Esophagus muscularis mucosa (tissue), 2 donors: Measurements from ENCODE around the gene ZNF169.
"Not testable (repeated sequence)": the region's sequence is repeated elsewhere in the genome, so short reads cannot be mapped to it uniquely, and the experiment has no call there.

ENCODE experiments used
- EP300 ChIP-seq: sonication (generic); formaldehyde crosslinking; IDR thresholded peaks from one replicate; pipeline ENCODE4 v1.6.1; 2017; ENCODE audit warnings: antibody characterized with exemption
- POLR2A ChIP-seq: fragments of 450-650 bp; IDR thresholded peaks from one replicate; pipeline ENCODE4 v1.6.1; 2017; ENCODE audit warnings: antibody characterized with exemption, moderate library complexity, mild to moderate bottlenecking, low read depth

DNA sequence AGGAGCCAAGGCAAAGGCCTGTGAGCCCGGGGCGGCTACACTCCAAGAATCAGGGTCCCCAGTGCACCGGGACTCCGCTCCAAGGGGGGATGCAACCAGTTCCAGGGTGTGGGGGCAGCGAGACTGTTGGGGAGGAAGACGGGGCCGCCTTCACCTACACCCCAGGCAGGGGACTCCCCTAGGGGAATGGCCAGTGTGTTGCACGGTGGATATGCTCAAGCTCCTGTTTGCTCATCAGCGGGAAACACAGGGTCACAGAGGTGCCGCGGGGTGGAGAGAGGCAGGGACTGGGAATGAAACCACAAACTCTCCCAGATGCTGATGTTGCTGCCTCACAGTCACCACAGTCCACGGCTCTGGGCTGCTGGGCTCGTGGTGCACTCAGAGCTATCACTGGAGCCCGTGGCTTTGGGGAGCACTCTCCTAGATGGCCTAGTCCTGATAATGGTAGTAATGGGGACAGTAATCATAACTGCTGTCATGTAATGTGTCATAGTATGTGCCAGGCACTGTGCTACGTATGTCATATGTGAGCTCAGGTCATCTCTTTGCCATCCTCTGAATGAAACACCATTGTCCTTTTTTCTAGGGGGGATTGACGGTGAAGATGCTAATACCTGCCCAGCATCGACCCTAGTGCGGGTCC is 64.2 kb downstream of the ZNF169 start:
- TF ChIP-seq EP300, POLR2A: not testable (repeated sequence)
